Spleen (tissue), 7 donors: ENCODE data around the gene SLC30A3.

Experiments used
- CTCF ChIP-seq, 11 experiments: fragments of 200-600 bp in 7 of 11; fragments of 450-650 bp in 4 of 11; sonication (generic) in 4 of 11; IDR thresholded peaks in 8 of 11; conservative IDR thresholded peaks in 3 of 11; 1 replicate in 7 of 11; 2 replicates in 4 of 11; pipeline versions ENCODE4 v1.4.0 to v1.8.0; 2016 to 2021; ENCODE audit warnings: antibody characterized with exemption in 11 of 11, inconsistent platforms in 4 of 11, mild to moderate bottlenecking in 1 of 11
- POLR2A ChIP-seq, 3 donors: fragments of 450-650 bp; IDR thresholded peaks; one replicate each; pipeline ENCODE4 v1.5.1; 2017; ENCODE audit warnings: antibody characterized with exemption in 3 of 3, mild to moderate bottlenecking in 1 of 3
- POLR2AphosphoS5 ChIP-seq, 3 donors: sonication (generic); formaldehyde crosslinking; IDR thresholded peaks; one replicate each; pipeline ENCODE4 v1.5.1; 2017; ENCODE audit warnings: antibody characterized with exemption in 3 of 3
- donor health status: DM: no; HTN: no; CAD: no; lungs with moderate emphysema.
- donor health status: DM: no; HTN: no; CAD: no.
- donor health status: DM: no; HTN: no; CAD: no.

- TF ChIP-seq CTCF (IDR thresholded peaks at IDR 0.05 in 8 of 11, conservative IDR thresholded peaks at IDR 0.05 in 3 of 11) (no peak), POLR2A (IDR thresholded peaks at IDR 0.05) (no peak), POLR2AphosphoS5 (IDR thresholded peaks at IDR 0.05) (no peak)
Measured at GRCh38 chr2:27227501-27227900, 35.3 kb downstream of the SLC30A3 start.
